Mesenchymal stem cell (in vitro differentiated cells and primary cell): ENCODE results near the gene THAP4.

Experiments used
- DNase-seq: peaks from one replicate; pipeline ENCODE4 v3.0.0-alpha.2; 2013
- H2AFZ ChIP-seq: one replicate; pipeline ENCODE4 v1.6.1; 2013; ENCODE audit warnings: low read depth, mild to moderate bottlenecking, control low read depth, inconsistent platforms, low read length, moderate library complexity
- H2AK5ac ChIP-seq: 2 replicates; pipeline ENCODE4 v1.6.1; 2013; ENCODE audit warnings: low read length, moderate library complexity, mild to moderate bottlenecking, inconsistent platforms; ENCODE audit not compliant: severe bottlenecking
- H2BK120ac ChIP-seq: one replicate; pipeline ENCODE4 v1.6.1; 2013; ENCODE audit warnings: low read depth, mild to moderate bottlenecking, inconsistent platforms, low read length, moderate library complexity
- H2BK12ac ChIP-seq, 2 experiments: one replicate each; pipeline ENCODE4 v1.6.1; 2013; ENCODE audit warnings: inconsistent platforms in 2 of 2, low read length in 2 of 2, mild to moderate bottlenecking in 2 of 2, moderate library complexity in 2 of 2, control low read depth in 1 of 2
- H2BK15ac ChIP-seq: one replicate; pipeline ENCODE4 v1.6.1; 2013; ENCODE audit warnings: mild to moderate bottlenecking, low read depth, inconsistent platforms; ENCODE audit not compliant: poor library complexity, severe bottlenecking
- H2BK5ac ChIP-seq: 2 replicates; pipeline ENCODE4 v1.6.1; 2013; ENCODE audit warnings: low read depth, mild to moderate bottlenecking, low read length, control low read depth, inconsistent platforms; ENCODE audit not compliant: poor library complexity, severe bottlenecking
- H3K14ac ChIP-seq, 2 experiments: one replicate each; pipeline ENCODE4 v1.6.1; 2013; ENCODE audit warnings: inconsistent platforms in 2 of 2, low read length in 2 of 2, control low read depth in 1 of 2, mild to moderate bottlenecking in 1 of 2, moderate library complexity in 1 of 2
- H3K18ac ChIP-seq, 2 experiments: one replicate each; pipeline ENCODE4 v1.6.1; 2013; ENCODE audit warnings: inconsistent platforms in 2 of 2, low read length in 2 of 2, control low read depth in 1 of 2, low read depth in 1 of 2, mild to moderate bottlenecking in 1 of 2
- H3K23ac ChIP-seq, 2 experiments: one replicate each; pipeline ENCODE4 v1.6.1; 2013; ENCODE audit warnings: inconsistent platforms in 2 of 2, low read length in 2 of 2, mild to moderate bottlenecking in 2 of 2, moderate library complexity in 2 of 2, control low read depth in 1 of 2
- H3K27ac ChIP-seq: 2 replicates; pipeline ENCODE4 v1.5.1; 2013; ENCODE audit warnings: mild to moderate bottlenecking, moderate library complexity, low read length, control low read depth, inconsistent platforms; ENCODE audit not compliant: poor library complexity, severe bottlenecking
- H3K27me3 ChIP-seq, 2 experiments: 2 replicates each; pipeline versions ENCODE4 v1.6.1 to v1.7.0; 2013; ENCODE audit warnings: low read length in 2 of 2, mild to moderate bottlenecking in 2 of 2, moderate library complexity in 2 of 2, control low read depth in 1 of 2, inconsistent platforms in 1 of 2; ENCODE audit not compliant: control insufficient read depth in 1 of 2, insufficient read depth in 1 of 2
- H3K36me3 ChIP-seq, 2 experiments: 2 replicates each; pipeline versions ENCODE4 v1.6.1 to v1.7.0; 2013; ENCODE audit warnings: low read length in 2 of 2, control low read depth in 1 of 2, inconsistent platforms in 1 of 2, low read depth in 1 of 2, mild to moderate bottlenecking in 1 of 2; ENCODE audit not compliant: insufficient read depth in 2 of 2, control insufficient read depth in 1 of 2
- H3K4ac ChIP-seq, 2 experiments: one replicate each; pipeline ENCODE4 v1.6.1; 2013; ENCODE audit warnings: inconsistent platforms in 2 of 2, low read length in 2 of 2, mild to moderate bottlenecking in 2 of 2, moderate library complexity in 2 of 2, control low read depth in 1 of 2, low read depth in 1 of 2
- H3K4me1 ChIP-seq: 2 replicates; pipeline ENCODE4 v1.6.1; 2013; ENCODE audit warnings: low read depth, low read length, control low read depth; ENCODE audit not compliant: control insufficient read depth, insufficient read depth
- H3K4me2 ChIP-seq: 2 replicates; pipeline ENCODE4 v1.6.1; 2013; ENCODE audit warnings: low read length, mild to moderate bottlenecking, inconsistent platforms; ENCODE audit not compliant: poor library complexity, severe bottlenecking
- H3K4me3 ChIP-seq, 2 experiments: 2 replicates each; pipeline versions ENCODE4 v1.5.1 to v1.7.0; 2013; ENCODE audit warnings: low read length in 2 of 2, mild to moderate bottlenecking in 2 of 2, control low read depth in 1 of 2, low read depth in 1 of 2; ENCODE audit not compliant: insufficient read depth in 1 of 2
- H3K79me1 ChIP-seq: replicated peaks from 2 replicates; pipeline ENCODE4 v1.6.1; 2013; ENCODE audit warnings: mild to moderate bottlenecking, control low read depth, low read length, inconsistent platforms; ENCODE audit not compliant: poor library complexity, severe bottlenecking
- H3K9ac ChIP-seq: 2 replicates; pipeline ENCODE4 v1.7.0; 2013; ENCODE audit warnings: mild to moderate bottlenecking, low read length, moderate library complexity
- H3K9me3 ChIP-seq: 2 replicates; pipeline ENCODE4 v1.7.0; 2013; ENCODE audit warnings: mild to moderate bottlenecking, low read length; ENCODE audit not compliant: control insufficient read depth
- H4K8ac ChIP-seq: one replicate; pipeline ENCODE4 v1.6.1; 2013; ENCODE audit warnings: inconsistent platforms, mild to moderate bottlenecking, low read length, moderate library complexity
- H4K91ac ChIP-seq: one replicate; pipeline ENCODE4 v1.6.1; 2013; ENCODE audit warnings: mild to moderate bottlenecking, low read length, inconsistent platforms
- WGBS: methylation state at CpG from one replicate; pipeline ENCODE4 v1.1.7; 2013; ENCODE audit warnings: mixed read lengths; 5-methylcytosine and 5-hydroxymethylcytosine counted together

Gene THAP4

GRCh38 chr2:241538838-241539615, 97.9 kb downstream of the THAP4 start:
- Histone ChIP-seq H4K8ac (no peak overlapping the region), H3K4me1 (peaks cover 17% of the 10 kb centered on the region), H3K9ac (no peak overlapping the region), H3K9me3 (no peaks in the 10 kb centered on the region), H2BK12ac (no peak overlapping the region), H2AK5ac (no peak overlapping the region), H2BK5ac (no peak overlapping the region), H2BK15ac (no peak overlapping the region), H3K23ac (no peak overlapping the region), H3K4ac (no peak overlapping the region), H3K27me3 (peaks cover 9 to 50% of the 10 kb centered on the region in 2 experiments), H3K4me3 (no peak overlapping the region), H4K91ac (no peak overlapping the region), H2BK120ac (no peak overlapping the region), H3K14ac (no peak overlapping the region), H3K79me1 (no peaks in the 10 kb centered on the region), H2AFZ (no peak overlapping the region), H3K4me2 (no peak overlapping the region), H3K36me3 (no peaks in the 10 kb centered on the region), H3K27ac (no peak overlapping the region), H3K18ac (no peak overlapping the region)
- WGBS: 84% methylated on average over 15 of the region's 15 CpGs
- no peak for DNase-seq

GRCh38 chr2:241535871-241536655, 100.9 kb downstream of the THAP4 start:
- H2BK5ac ChIP-seq: no peak overlapping the region
- H3K14ac ChIP-seq: no peak overlapping the region
- H3K4me1 ChIP-seq: peaks cover 5% of the 10 kb centered on the region
- no peak for DNase-seq
- no peak overlapping the region for H3K9ac ChIP-seq
- H3K18ac ChIP-seq: no peak overlapping the region
- H3K4me2 ChIP-seq: no peak overlapping the region
- H3K27ac ChIP-seq: no peak overlapping the region
- no peak overlapping the region for H3K4ac ChIP-seq
- peaks cover 6 to 44% of the 10 kb centered on the region in 2 experiments for H3K27me3 ChIP-seq
- H2AFZ ChIP-seq: no peak overlapping the region
- H3K36me3 ChIP-seq: no peaks in the 10 kb centered on the region
- no peak overlapping the region for H2BK12ac ChIP-seq
- H3K23ac ChIP-seq: no peak overlapping the region
- H3K9me3 ChIP-seq: no peaks in the 10 kb centered on the region
- H3K4me3 ChIP-seq: no peak overlapping the region
- H4K91ac ChIP-seq: no peak overlapping the region
- WGBS: 67% methylated on average over 12 of the region's 13 CpGs
- no peaks in the 10 kb centered on the region for H3K79me1 ChIP-seq
- no peak overlapping the region for H2BK120ac ChIP-seq
- H4K8ac ChIP-seq: no peak overlapping the region
- H2AK5ac ChIP-seq: no peak overlapping the region
- H2BK15ac ChIP-seq: no peak overlapping the region

GRCh38 chr2:241534701-241535375, 102.1 kb downstream of the THAP4 start:
- Histone ChIP-seq H4K91ac (no peak overlapping the region), H3K79me1 (no peaks in the 10 kb centered on the region), H3K27ac (no peak overlapping the region), H3K4me2 (no peak overlapping the region), H2BK15ac (no peak overlapping the region), H2BK120ac (no peak overlapping the region), H3K14ac (no peak overlapping the region), H2BK12ac (no peak overlapping the region), H2BK5ac (no peak overlapping the region), H3K4ac (no peak overlapping the region), H3K36me3 (no peaks in the 10 kb centered on the region), H3K23ac (no peak overlapping the region), H3K18ac (no peak overlapping the region), H3K9ac (no peak overlapping the region), H2AFZ (no peak overlapping the region), H3K4me3 (no peak overlapping the region), H4K8ac (no peak overlapping the region), H3K27me3 (peaks cover 9 to 49% of the 10 kb centered on the region in 2 experiments), H3K4me1 (peaks cover 2% of the 10 kb centered on the region), H3K9me3 (no peaks in the 10 kb centered on the region), H2AK5ac (no peak overlapping the region)
- WGBS: 72% methylated on average over 17 of the region's 17 CpGs
- DNase-seq: no peak
